Liver (tissue), 9 donors: ENCODE measurements around the gene TMEM154. TPM values are rescaled to one million over a fixed set of nuclear protein-coding genes. Genes with fewer than 3 reads are reported as not detected.

ENCODE experiments used
- DNase-seq: peaks from one replicate; pipeline ENCODE4 v3.0.0-alpha.2; 2017; ENCODE audit warnings: low spot score
- H3K27ac ChIP-seq, 2 donors: one replicate each; pipeline ENCODE4 v1.7.0; 2013; ENCODE audit warnings: inconsistent platforms in 2 of 2, low read length in 2 of 2, control low read depth in 1 of 2, low read depth in 1 of 2, mild to moderate bottlenecking in 1 of 2
- H3K27me3 ChIP-seq, 4 donors: one replicate each; pipeline versions ENCODE4 v1.6.1 to v1.7.0; 2013; ENCODE audit warnings: low read length in 3 of 4, inconsistent platforms in 1 of 4, mild to moderate bottlenecking in 1 of 4, moderate library complexity in 1 of 4; ENCODE audit not compliant: control insufficient read depth in 4 of 4, insufficient read depth in 4 of 4
- H3K36me3 ChIP-seq, 4 donors: one replicate each; pipeline versions ENCODE4 v1.6.1 to v1.7.0; 2013; ENCODE audit warnings: low read length in 3 of 4, mild to moderate bottlenecking in 3 of 4, low read depth in 1 of 4, moderate library complexity in 1 of 4; ENCODE audit not compliant: control insufficient read depth in 4 of 4, insufficient read depth in 3 of 4
- H3K4me1 ChIP-seq, 4 donors: one replicate each; pipeline versions ENCODE4 v1.6.1 to v1.7.0; 2013; ENCODE audit warnings: low read length in 3 of 4, mild to moderate bottlenecking in 3 of 4, moderate library complexity in 1 of 4; ENCODE audit not compliant: control insufficient read depth in 4 of 4, insufficient read depth in 4 of 4
- H3K4me3 ChIP-seq, 3 donors: one replicate each; pipeline versions ENCODE4 v1.6.1 to v1.7.0; 2013; ENCODE audit warnings: low read length in 3 of 3, control low read depth in 1 of 3, low read depth in 1 of 3, mild to moderate bottlenecking in 1 of 3
- H3K9ac ChIP-seq, 2 donors: one replicate each; pipeline ENCODE4 v1.7.0; 2013; ENCODE audit warnings: low read length in 2 of 2, mild to moderate bottlenecking in 2 of 2, moderate library complexity in 2 of 2, control low read depth in 1 of 2, low read depth in 1 of 2
- H3K9me3 ChIP-seq, 4 donors: one replicate each; pipeline versions ENCODE4 v1.6.1 to v1.7.0; 2013; ENCODE audit warnings: low read length in 3 of 4; ENCODE audit not compliant: control insufficient read depth in 4 of 4
- EGR1 ChIP-seq, 2 donors: IDR thresholded peaks; 2 replicates each; pipeline ENCODE4 v1.6.1; 2016 to 2018; ENCODE audit warnings: antibody characterized with exemption in 2 of 2, low read depth in 2 of 2
- FOXA1 ChIP-seq: IDR thresholded peaks from 2 replicates; pipeline ENCODE4 v1.6.1; 2016; ENCODE audit warnings: antibody characterized with exemption
- FOXA2 ChIP-seq: IDR thresholded peaks from 2 replicates; pipeline ENCODE4 v1.6.1; 2016; ENCODE audit warnings: antibody characterized with exemption
- GABPA ChIP-seq, 2 donors: IDR thresholded peaks in 1 of 2; conservative IDR thresholded peaks in 1 of 2; 2 replicates each; pipeline ENCODE4 v1.6.1; 2016; ENCODE audit warnings: antibody characterized with exemption in 2 of 2, mild to moderate bottlenecking in 1 of 2, moderate library complexity in 1 of 2
- HNF4A ChIP-seq, 2 donors: conservative IDR thresholded peaks; 2 replicates each; pipeline ENCODE4 v1.6.1; 2016; ENCODE audit warnings: antibody characterized with exemption in 2 of 2, mild to moderate bottlenecking in 2 of 2
- HNF4G ChIP-seq: IDR thresholded peaks from 2 replicates; pipeline ENCODE4 v1.6.1; 2016; ENCODE audit warnings: antibody characterized with exemption
- JUND ChIP-seq, 2 donors: IDR thresholded peaks; 2 replicates each; pipeline ENCODE4 v1.6.1; 2016; ENCODE audit warnings: antibody characterized with exemption in 2 of 2
- MAX ChIP-seq: IDR thresholded peaks from 2 replicates; pipeline ENCODE4 v1.6.1; 2016; ENCODE audit warnings: antibody characterized with exemption
- NR2F2 ChIP-seq: IDR thresholded peaks from 2 replicates; pipeline ENCODE4 v1.6.1; 2016; ENCODE audit warnings: antibody characterized with exemption
- RAD21 ChIP-seq, 2 donors: IDR thresholded peaks; 2 replicates each; pipeline ENCODE4 v1.6.1; 2016; ENCODE audit warnings: antibody characterized with exemption in 2 of 2, mild to moderate bottlenecking in 2 of 2
- RXRA ChIP-seq, 2 donors: IDR thresholded peaks; 2 replicates each; pipeline ENCODE4 v1.6.1; 2017 to 2018; ENCODE audit warnings: antibody characterized with exemption in 2 of 2, mild to moderate bottlenecking in 1 of 2
- SP1 ChIP-seq: IDR thresholded peaks from 2 replicates; pipeline ENCODE4 v1.6.1; 2018; ENCODE audit warnings: antibody characterized with exemption, mild to moderate bottlenecking
- TAF1 ChIP-seq: conservative IDR thresholded peaks from 2 replicates; pipeline ENCODE4 v1.6.1; 2016; ENCODE audit warnings: antibody characterized with exemption, mild to moderate bottlenecking
- YY1 ChIP-seq: IDR thresholded peaks from 2 replicates; pipeline ENCODE4 v1.6.1; 2016; ENCODE audit warnings: antibody characterized with exemption, mild to moderate bottlenecking
- WGBS: extraction: QIAGEN DNeasy Blood & Tissue Kit; methylation state at CpG from one replicate; pipeline ENCODE4 v1.1.7; 2013; 5-methylcytosine and 5-hydroxymethylcytosine counted together
- polyA plus RNA-seq, 2 donors: library from polyadenylated mRNA; stranded (reverse) in 1 of 2; unstranded in 1 of 2; fragments of 200-250 nt in 1 of 2; fragments of >200 nt in 1 of 2; fragmentation: Nextera tagmentation in 1 of 2; extraction: Ambion mirVana in 1 of 2; gene quantifications; one replicate each; pipeline versions ENCODE4 v1.2.1 to v1.2.3, GENCODE V29; 2013 to 2015
- total RNA-seq, 2 donors: library from RNA; depleted of rRNA; stranded (reverse); fragments of >200 nt; gene quantifications; one replicate each; pipeline ENCODE4 v1.2.3, GENCODE V29; 2014
- TF ChIP-seq, protein P1 (sequence below): IDR thresholded peaks from 2 replicates; pipeline ENCODE4 v1.6.1; 2016; ENCODE audit warnings: antibody characterized with exemption
- TF ChIP-seq, protein P2 (sequence below): IDR thresholded peaks from 2 replicates; pipeline ENCODE4 v1.6.1; 2016; ENCODE audit warnings: antibody characterized with exemption
- TF ChIP-seq, protein P3 (sequence below): fragments of 150-350 bp; IDR thresholded peaks from 2 replicates; pipeline ENCODE4 v1.5.1; 2017; ENCODE audit warnings: improper control_type of control experiment, low read depth, low read length; ENCODE audit not compliant: missing input control
- TF ChIP-seq, protein P4 (sequence below): IDR thresholded peaks from 2 replicates; pipeline ENCODE4 v1.6.1; 2016; ENCODE audit warnings: antibody characterized with exemption, mild to moderate bottlenecking
- donor health status: healthy.
- donor health status: healthy.
- donor health status: healthy.
- donor health status: healthy.
- donor health status: healthy.

TMEM154 gene
- total and polyA plus RNA-seq, 4 donors, result 0.32 to 4.4 (median 2.3) TPM

- H3K4me1 ChIP-seq, result no peaks in the 10 kb centered on the region
- H3K36me3 ChIP-seq, result no peaks in the 10 kb centered on the region
- no peak overlapping the region for H3K4me3 ChIP-seq
- TF ChIP-seq, protein P1, sequence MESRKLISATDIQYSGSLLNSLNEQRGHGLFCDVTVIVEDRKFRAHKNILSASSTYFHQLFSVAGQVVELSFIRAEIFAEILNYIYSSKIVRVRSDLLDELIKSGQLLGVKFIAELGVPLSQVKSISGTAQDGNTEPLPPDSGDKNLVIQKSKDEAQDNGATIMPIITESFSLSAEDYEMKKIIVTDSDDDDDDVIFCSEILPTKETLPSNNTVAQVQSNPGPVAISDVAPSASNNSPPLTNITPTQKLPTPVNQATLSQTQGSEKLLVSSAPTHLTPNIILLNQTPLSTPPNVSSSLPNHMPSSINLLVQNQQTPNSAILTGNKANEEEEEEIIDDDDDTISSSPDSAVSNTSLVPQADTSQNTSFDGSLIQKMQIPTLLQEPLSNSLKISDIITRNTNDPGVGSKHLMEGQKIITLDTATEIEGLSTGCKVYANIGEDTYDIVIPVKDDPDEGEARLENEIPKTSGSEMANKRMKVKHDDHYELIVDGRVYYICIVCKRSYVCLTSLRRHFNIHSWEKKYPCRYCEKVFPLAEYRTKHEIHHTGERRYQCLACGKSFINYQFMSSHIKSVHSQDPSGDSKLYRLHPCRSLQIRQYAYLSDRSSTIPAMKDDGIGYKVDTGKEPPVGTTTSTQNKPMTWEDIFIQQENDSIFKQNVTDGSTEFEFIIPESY, result no peak
- TF ChIP-seq, protein P2, sequence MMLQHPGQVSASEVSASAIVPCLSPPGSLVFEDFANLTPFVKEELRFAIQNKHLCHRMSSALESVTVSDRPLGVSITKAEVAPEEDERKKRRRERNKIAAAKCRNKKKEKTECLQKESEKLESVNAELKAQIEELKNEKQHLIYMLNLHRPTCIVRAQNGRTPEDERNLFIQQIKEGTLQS, result no peak
- TF ChIP-seq JUND (IDR thresholded peaks at IDR 0.05) (no peak), EGR1 (IDR thresholded peaks at IDR 0.05; ENCODE audit: low read depth in 2 of 2) (no peak), SP1 (no peak), MAX (no peak), GABPA (IDR thresholded peaks at IDR 0.05 in 1 of 2, conservative IDR thresholded peaks at IDR 0.05 in 1 of 2) (no peak), RXRA (IDR thresholded peaks at IDR 0.05) (no peak), TAF1 (no peak), FOXA1 (no peak), RAD21 (IDR thresholded peaks at IDR 0.05) (no peak), YY1 (no peak), FOXA2 (no peak), HNF4A (conservative IDR thresholded peaks at IDR 0.05) (no peak), HNF4G (no peak), NR2F2 (no peak)
- TF ChIP-seq, protein P3, sequence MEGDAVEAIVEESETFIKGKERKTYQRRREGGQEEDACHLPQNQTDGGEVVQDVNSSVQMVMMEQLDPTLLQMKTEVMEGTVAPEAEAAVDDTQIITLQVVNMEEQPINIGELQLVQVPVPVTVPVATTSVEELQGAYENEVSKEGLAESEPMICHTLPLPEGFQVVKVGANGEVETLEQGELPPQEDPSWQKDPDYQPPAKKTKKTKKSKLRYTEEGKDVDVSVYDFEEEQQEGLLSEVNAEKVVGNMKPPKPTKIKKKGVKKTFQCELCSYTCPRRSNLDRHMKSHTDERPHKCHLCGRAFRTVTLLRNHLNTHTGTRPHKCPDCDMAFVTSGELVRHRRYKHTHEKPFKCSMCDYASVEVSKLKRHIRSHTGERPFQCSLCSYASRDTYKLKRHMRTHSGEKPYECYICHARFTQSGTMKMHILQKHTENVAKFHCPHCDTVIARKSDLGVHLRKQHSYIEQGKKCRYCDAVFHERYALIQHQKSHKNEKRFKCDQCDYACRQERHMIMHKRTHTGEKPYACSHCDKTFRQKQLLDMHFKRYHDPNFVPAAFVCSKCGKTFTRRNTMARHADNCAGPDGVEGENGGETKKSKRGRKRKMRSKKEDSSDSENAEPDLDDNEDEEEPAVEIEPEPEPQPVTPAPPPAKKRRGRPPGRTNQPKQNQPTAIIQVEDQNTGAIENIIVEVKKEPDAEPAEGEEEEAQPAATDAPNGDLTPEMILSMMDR, result no peak
- TF ChIP-seq, protein P4, sequence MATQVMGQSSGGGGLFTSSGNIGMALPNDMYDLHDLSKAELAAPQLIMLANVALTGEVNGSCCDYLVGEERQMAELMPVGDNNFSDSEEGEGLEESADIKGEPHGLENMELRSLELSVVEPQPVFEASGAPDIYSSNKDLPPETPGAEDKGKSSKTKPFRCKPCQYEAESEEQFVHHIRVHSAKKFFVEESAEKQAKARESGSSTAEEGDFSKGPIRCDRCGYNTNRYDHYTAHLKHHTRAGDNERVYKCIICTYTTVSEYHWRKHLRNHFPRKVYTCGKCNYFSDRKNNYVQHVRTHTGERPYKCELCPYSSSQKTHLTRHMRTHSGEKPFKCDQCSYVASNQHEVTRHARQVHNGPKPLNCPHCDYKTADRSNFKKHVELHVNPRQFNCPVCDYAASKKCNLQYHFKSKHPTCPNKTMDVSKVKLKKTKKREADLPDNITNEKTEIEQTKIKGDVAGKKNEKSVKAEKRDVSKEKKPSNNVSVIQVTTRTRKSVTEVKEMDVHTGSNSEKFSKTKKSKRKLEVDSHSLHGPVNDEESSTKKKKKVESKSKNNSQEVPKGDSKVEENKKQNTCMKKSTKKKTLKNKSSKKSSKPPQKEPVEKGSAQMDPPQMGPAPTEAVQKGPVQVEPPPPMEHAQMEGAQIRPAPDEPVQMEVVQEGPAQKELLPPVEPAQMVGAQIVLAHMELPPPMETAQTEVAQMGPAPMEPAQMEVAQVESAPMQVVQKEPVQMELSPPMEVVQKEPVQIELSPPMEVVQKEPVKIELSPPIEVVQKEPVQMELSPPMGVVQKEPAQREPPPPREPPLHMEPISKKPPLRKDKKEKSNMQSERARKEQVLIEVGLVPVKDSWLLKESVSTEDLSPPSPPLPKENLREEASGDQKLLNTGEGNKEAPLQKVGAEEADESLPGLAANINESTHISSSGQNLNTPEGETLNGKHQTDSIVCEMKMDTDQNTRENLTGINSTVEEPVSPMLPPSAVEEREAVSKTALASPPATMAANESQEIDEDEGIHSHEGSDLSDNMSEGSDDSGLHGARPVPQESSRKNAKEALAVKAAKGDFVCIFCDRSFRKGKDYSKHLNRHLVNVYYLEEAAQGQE, result no peak
- 87% methylated on average over 1 of the region's 1 CpG for WGBS
- H3K27me3 ChIP-seq, result no peaks in the 10 kb centered on the region
- DNase-seq, result no peak
- H3K9ac ChIP-seq, result no peak overlapping the region
- H3K9me3 ChIP-seq, result peaks cover 2 to 14% (median 3%) of the 10 kb centered on the region in 4 donors
- no peak overlapping the region for H3K27ac ChIP-seq
Observed at GRCh38 chr4:152700151-152700550, 20.4 kb upstream of the TMEM154 start.
